Suprapubic skin (tissue), 4 donors: ENCODE measurements around the gene GSTA5.
"Not testable (repeated sequence)": the region's sequence is repeated elsewhere in the genome, so short reads cannot be mapped to it uniquely, and the experiment has no call there.

Source experiments
- POLR2A ChIP-seq, 2 donors: fragments of 450-650 bp; IDR thresholded peaks; one replicate each; pipeline ENCODE4 v1.6.1; 2017; ENCODE audit warnings: antibody characterized with exemption in 2 of 2, mild to moderate bottlenecking in 2 of 2, moderate library complexity in 2 of 2
- POLR2AphosphoS5 ChIP-seq, 3 donors: sonication (generic); formaldehyde crosslinking; IDR thresholded peaks; one replicate each; pipeline ENCODE4 v1.6.1; 2017; ENCODE audit warnings: antibody characterized with exemption in 3 of 3
- TF ChIP-seq, protein P1 (sequence below), 2 donors: fragments of 200-600 bp in 1 of 2; fragments of 450-650 bp in 1 of 2; sonication (generic) in 1 of 2; IDR thresholded peaks; one replicate each; pipeline ENCODE4 v1.5.1; 2016 to 2019; ENCODE audit warnings: antibody characterized with exemption in 2 of 2, mild to moderate bottlenecking in 1 of 2, moderate library complexity in 1 of 2

DNA sequence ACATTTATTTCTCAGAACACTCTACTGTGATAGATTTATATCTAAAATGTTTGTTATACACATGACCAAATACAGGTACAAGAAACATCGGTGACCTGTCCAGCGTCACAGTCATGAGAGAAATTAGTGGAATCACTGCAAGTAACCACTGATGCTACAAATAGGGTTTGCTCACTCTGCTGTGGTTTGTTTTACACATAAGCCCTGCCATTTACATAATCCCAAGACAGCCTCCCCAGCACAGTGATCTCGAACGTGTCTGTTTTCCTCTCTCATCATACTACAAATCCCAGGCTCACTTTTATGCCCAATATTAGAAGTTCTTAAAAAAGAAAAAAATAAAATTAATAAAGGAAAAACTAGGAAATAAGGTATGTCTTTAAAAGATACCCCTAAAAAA, 30.8 kb downstream of the GSTA5 start:
- TF ChIP-seq, protein P1, sequence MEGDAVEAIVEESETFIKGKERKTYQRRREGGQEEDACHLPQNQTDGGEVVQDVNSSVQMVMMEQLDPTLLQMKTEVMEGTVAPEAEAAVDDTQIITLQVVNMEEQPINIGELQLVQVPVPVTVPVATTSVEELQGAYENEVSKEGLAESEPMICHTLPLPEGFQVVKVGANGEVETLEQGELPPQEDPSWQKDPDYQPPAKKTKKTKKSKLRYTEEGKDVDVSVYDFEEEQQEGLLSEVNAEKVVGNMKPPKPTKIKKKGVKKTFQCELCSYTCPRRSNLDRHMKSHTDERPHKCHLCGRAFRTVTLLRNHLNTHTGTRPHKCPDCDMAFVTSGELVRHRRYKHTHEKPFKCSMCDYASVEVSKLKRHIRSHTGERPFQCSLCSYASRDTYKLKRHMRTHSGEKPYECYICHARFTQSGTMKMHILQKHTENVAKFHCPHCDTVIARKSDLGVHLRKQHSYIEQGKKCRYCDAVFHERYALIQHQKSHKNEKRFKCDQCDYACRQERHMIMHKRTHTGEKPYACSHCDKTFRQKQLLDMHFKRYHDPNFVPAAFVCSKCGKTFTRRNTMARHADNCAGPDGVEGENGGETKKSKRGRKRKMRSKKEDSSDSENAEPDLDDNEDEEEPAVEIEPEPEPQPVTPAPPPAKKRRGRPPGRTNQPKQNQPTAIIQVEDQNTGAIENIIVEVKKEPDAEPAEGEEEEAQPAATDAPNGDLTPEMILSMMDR (IDR thresholded peaks at IDR 0.05), result not testable (repeated sequence)
- not testable (repeated sequence) for TF ChIP-seq POLR2AphosphoS5, POLR2A (IDR thresholded peaks at IDR 0.05)
